GM21528 (cell line): ENCODE results near the gene CABP2.
"Not testable (repeated sequence)": the region's sequence is repeated elsewhere in the genome, so short reads cannot be mapped to it uniquely, and the experiment has no call there.

Experiments
- ATAC-seq: cut with Tn5 transposase; IDR thresholded peaks from one replicate; pipeline ENCODE4 v1.9.1; 2021; ENCODE audit warnings: mild to moderate bottlenecking, moderate library complexity; ENCODE audit not compliant: unreplicated experiment, low FRiP score

The CABP2 gene

DNA sequence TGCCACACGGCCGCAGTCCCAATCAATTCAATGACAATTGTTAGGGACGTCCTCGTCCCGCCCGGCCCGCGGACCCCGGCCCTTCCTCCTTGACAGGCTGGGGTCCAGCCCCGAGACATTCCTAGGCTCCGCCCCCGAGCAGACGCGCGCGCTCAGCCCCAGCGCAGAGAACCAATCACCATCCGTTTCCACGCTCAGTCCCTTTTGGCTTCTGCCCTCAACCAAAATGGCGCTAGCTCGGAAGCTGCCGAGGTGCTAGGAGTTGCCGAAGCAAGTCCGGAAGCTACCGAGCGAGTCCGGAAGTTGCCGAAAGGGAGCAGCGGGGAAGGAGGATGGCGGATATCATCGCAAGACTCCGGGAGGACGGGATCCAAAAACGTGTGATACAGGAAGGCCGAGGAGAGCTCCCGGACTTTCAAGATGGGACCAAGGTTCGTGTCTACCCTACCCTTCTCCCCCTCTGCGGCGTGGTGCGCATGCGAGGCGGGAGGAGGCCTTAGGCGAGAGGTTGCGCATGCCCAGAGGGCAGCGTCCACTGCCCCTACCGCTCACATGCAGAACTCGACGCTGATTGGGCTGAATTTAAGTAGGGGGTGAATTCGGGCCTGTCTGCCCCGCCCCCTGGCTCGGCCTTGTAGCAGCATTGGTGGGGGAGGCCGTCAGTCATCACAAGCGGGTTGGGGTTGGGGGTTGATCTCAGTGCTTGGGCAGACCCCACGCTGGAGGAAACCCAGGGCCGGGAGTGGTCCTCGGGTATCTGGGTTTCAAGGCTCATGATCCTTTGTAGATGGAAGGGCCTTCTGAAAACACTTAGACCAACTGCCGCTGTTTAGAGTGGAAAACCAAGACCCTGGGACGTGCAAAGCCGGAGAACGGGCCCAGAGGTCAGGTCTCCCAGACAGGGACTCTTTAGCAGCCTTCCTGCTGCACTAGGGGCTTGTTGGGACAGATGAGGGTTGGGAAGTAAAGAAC lies 40.1 kb downstream of the CABP2 start, which contains the start of gene AIP:
Gene AIP, plus strand, starts transcription at position 200 of the 972 bp plus-strand sequence. Its CDS starts 133 bp downstream, at position 333.
- ATAC-seq = peak; percentile 70

DNA sequence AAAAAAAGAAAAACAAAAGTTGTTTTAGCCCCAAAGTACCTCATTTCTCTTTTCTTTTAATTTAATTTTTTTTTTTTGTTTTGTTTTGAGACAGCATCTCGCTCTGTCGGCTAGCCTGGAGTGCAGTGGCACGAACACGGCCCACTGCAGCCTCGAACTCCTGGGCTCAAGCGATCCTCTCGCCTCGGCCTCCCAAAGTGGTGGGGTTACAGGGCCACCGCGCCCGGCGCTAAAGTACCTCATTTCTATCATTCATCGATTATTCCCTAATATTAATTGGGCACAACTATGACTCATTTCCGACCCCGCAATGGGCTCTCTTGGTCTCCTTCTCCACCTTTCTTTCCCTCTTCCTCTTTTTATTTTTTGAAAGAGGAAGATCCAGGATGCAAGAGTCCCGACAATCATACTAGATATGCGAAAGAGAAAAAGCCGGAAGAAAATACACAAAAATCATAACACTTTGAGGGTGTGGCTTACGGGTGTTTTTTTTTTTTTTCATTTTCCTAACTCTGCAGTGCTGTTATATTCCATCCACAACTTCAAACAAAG lies 40.9 kb downstream of the CABP2 start:
- ATAC-seq = peak; percentile 1

DNA sequence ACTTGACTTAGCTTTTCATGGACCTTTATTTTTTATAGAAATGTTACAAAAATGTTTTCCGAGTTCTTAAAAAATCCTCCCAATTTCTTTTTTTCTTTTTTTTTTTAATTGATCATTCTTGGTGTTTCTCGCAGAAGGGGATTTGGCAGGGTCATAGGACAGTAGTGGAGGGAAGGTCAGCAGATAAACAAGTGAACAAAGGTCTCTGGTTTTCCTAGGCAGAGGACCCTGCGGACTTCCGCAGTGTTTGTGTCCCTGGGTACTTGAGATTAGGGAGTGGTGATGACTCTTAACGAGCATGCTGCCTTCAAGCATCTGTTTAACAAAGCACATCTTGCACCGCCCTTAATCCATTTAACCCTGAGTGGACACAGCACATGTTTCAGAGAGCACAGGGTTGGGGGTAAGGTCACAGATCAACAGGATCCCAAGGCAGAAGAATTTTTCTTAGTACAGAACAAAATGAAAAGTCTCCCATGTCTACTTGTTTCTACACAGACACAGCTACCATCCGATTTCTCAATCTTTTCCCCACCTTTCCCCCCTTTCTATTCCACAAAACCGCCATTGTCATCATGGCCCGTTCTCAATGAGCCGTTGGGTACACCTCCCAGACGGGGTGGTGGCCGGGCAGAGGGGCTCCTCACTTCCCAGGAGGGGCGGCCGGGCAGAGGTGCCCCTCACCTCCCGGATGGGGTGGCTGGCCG lies 45.7 kb downstream of the CABP2 start:
- not testable (repeated sequence) for ATAC-seq

- ATAC-seq = not testable (repeated sequence)
Measured at GRCh38 chr11:67476692-67477091, 46.6 kb downstream of the CABP2 start.

DNA sequence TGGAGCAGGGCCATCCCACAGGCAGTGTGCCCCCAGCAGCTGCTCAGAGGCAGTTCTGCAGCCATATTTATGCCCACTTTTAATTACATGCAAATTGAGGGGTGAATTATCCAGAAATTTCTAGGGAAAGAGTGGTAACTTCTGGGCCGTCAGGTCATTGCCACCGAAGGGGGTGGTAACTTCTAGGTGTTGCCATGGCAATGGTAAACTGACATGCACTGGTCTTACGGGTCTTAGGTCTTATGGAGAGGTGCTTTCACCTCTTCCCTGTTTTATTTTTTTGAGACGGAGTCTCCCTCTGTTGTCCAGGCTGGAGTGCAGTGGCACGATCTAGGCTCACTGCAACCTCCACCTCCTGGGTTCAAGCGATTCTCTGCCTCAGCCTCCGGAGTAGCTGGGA lies 50.4 kb downstream of the CABP2 start:
- ATAC-seq = no peak

GRCh38 chr11:67470337-67471002 lies 52.8 kb downstream of the CABP2 start:
- ATAC-seq = no peak

GRCh38 chr11:67469508-67469811 lies 53.8 kb downstream of the CABP2 start:
- no peak for ATAC-seq
